PC-3 (cell line): ENCODE results near the gene TIGD2.

Source experiments
- CTCF ChIP-seq: fragments of 300-600 bp; sonication (generic); conservative IDR thresholded peaks from 2 replicates; pipeline ENCODE4 v1.5.1; 2017; ENCODE audit warnings: antibody characterized with exemption, low read depth, mild to moderate bottlenecking, low read length
- EZH2 ChIP-seq: fragments of 300-600 bp; sonication (generic); IDR thresholded peaks from one replicate; pipeline ENCODE4 v1.6.1; 2017; ENCODE audit warnings: antibody characterized with exemption, mild to moderate bottlenecking, low read length; ENCODE audit not compliant: unreplicated experiment
- EZH2phosphoT487 ChIP-seq: fragments of 300-600 bp; sonication (generic); IDR thresholded peaks from 2 replicates; pipeline ENCODE4 v1.6.1; 2018; ENCODE audit warnings: mild to moderate bottlenecking, antibody characterized with exemption, low read length, borderline replicate concordance

DNA sequence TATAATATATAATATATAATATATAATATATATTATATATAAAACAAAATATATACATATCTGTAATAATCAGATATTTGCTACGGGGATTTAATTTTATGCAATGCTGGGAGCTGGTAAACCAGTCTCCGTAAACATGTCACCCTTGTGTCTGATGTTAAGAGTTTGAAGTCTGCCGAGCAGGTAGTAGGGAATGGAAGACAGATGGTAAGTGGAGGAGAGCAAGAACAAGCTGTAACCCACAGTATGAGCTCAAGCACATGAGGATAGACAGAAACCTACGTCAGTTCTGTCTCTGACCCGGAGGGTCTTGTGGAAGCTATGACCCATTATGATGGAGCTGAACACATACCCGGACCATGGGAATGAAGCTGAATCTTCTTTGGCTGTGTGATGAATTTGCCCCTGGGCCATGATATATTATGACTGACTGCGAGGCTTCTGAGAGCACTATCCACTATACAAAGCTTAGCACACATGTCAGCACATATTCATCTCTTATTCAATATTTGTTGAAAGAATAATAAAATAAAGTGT, 46.2 kb downstream of the TIGD2 start:
- TF ChIP-seq CTCF (no peak), EZH2 (no peak), EZH2phosphoT487 (no peak)
